ENCODE measurements around the gene PAFAH1B2.
"Not testable (repeated sequence)": the region's sequence is repeated elsewhere in the genome, so short reads cannot be mapped to it uniquely, and the experiment has no call there.

The PAFAH1B2 gene

GRCh38 chr11:117172724-117173421, 28.8 kb downstream of the PAFAH1B2 start:
- peak; percentile 57 for DNase-seq (ENCODE audit: low spot score)

- peak; percentile 94 for DNase-seq (ENCODE audit: low spot score)
Measured at GRCh38 chr11:117175104-117175503, 31.0 kb downstream of the PAFAH1B2 start.

GRCh38 chr11:117175781-117176180, 31.7 kb downstream of the PAFAH1B2 start:
- DNase-seq (ENCODE audit: low spot score), result no peak

- DNase-seq (ENCODE audit: low spot score), result no peak
Measured at GRCh38 chr11:117176186-117176585, 32.1 kb downstream of the PAFAH1B2 start.

GRCh38 chr11:117177534-117178209, 33.6 kb downstream of the PAFAH1B2 start:
- no peak for DNase-seq (ENCODE audit: low spot score)

- DNase-seq (ENCODE audit: low spot score), result peak; percentile 92
Measured at GRCh38 chr11:117178210-117179034, 34.3 kb downstream of the PAFAH1B2 start, which contains the start of gene SIDT2. TSS of gene SIDT2 (plus strand) at chr11:117178743. CDS start at chr11:117179264, 521 bp downstream.

GRCh38 chr11:117179048-117179999, 35.2 kb downstream of the PAFAH1B2 start:
- peak; percentile 35 for DNase-seq (ENCODE audit: low spot score)

GRCh38 chr11:117180020-117180419, 35.9 kb downstream of the PAFAH1B2 start:
- peak; percentile 36 for DNase-seq (ENCODE audit: low spot score)

- DNase-seq (ENCODE audit: low spot score), result peak; percentile 87
Measured at GRCh38 chr11:117180661-117181585, 36.8 kb downstream of the PAFAH1B2 start.

- DNase-seq (ENCODE audit: low spot score), result no peak
Measured at GRCh38 chr11:117181586-117182550, 37.8 kb downstream of the PAFAH1B2 start.

- no peak for DNase-seq (ENCODE audit: low spot score)
Measured at GRCh38 chr11:117182551-117182935, 38.5 kb downstream of the PAFAH1B2 start.

- not testable (repeated sequence) for DNase-seq (ENCODE audit: low spot score)
Measured at GRCh38 chr11:117183178-117183577, 39.1 kb downstream of the PAFAH1B2 start.

- no peak for DNase-seq (ENCODE audit: low spot score)
Measured at GRCh38 chr11:117183724-117184349, 39.8 kb downstream of the PAFAH1B2 start.

GRCh38 chr11:117185736-117186430, 41.8 kb downstream of the PAFAH1B2 start:
- peak; percentile 53 for DNase-seq (ENCODE audit: low spot score)

GRCh38 chr11:117186431-117186761, 42.3 kb downstream of the PAFAH1B2 start:
- DNase-seq (ENCODE audit: low spot score), result no peak

GRCh38 chr11:117187007-117187406, 42.9 kb downstream of the PAFAH1B2 start:
- no peak for DNase-seq (ENCODE audit: low spot score)

GRCh38 chr11:117187428-117187798, 43.3 kb downstream of the PAFAH1B2 start:
- DNase-seq (ENCODE audit: low spot score), result no peak

- DNase-seq (ENCODE audit: low spot score), result no peak
Measured at GRCh38 chr11:117187799-117188481, 43.9 kb downstream of the PAFAH1B2 start.

All from pons (tissue), 1 donor.